ENCODE measurements around the gene SLC2A13.
"Not testable (repeated sequence)": the region's sequence is repeated elsewhere in the genome, so short reads cannot be mapped to it uniquely, and the experiment has no call there.

The SLC2A13 gene

GRCh38 chr12:40104461-40105264 is 1.2 kb downstream of the SLC2A13 start:
- no peak for DNase-seq (ENCODE audit: low read depth)

GRCh38 chr12:40103043-40103442 is 2.8 kb downstream of the SLC2A13 start:
- no peak for DNase-seq (ENCODE audit: low read depth)

- no peak for DNase-seq (ENCODE audit: low read depth)
These were observed 4.1 kb downstream of the SLC2A13 start for GRCh38 chr12:40101747-40102146.

- DNase-seq (ENCODE audit: low read depth) = no peak
These were observed 6.4 kb downstream of the SLC2A13 start for GRCh38 chr12:40099423-40099853.

GRCh38 chr12:40098406-40099145 is 7.3 kb downstream of the SLC2A13 start:
- no peak for DNase-seq (ENCODE audit: low read depth)

- DNase-seq (ENCODE audit: low read depth) = no peak
These were observed 12.4 kb downstream of the SLC2A13 start for GRCh38 chr12:40093512-40093911.

- no peak for DNase-seq (ENCODE audit: low read depth)
These were observed 19.4 kb downstream of the SLC2A13 start for GRCh38 chr12:40086471-40086870.

- no peak for DNase-seq (ENCODE audit: low read depth)
These were observed 27.6 kb downstream of the SLC2A13 start for GRCh38 chr12:40078266-40078665.

GRCh38 chr12:40075458-40075857 is 30.4 kb downstream of the SLC2A13 start:
- no peak for DNase-seq (ENCODE audit: low read depth)

- DNase-seq (ENCODE audit: low read depth) = no peak
These were observed 37.5 kb downstream of the SLC2A13 start for GRCh38 chr12:40068416-40068815.

GRCh38 chr12:40065636-40066035 is 40.2 kb downstream of the SLC2A13 start:
- no peak for DNase-seq (ENCODE audit: low read depth)

- DNase-seq (ENCODE audit: low read depth) = no peak
These were observed 42.5 kb downstream of the SLC2A13 start for GRCh38 chr12:40063414-40063813.

GRCh38 chr12:40058721-40059190 is 47.1 kb downstream of the SLC2A13 start:
- DNase-seq (ENCODE audit: low read depth) = no peak

- DNase-seq (ENCODE audit: low read depth) = no peak
These were observed 49.5 kb downstream of the SLC2A13 start for GRCh38 chr12:40056373-40056772.

- DNase-seq (ENCODE audit: low read depth) = no peak
These were observed 50.1 kb downstream of the SLC2A13 start for GRCh38 chr12:40055776-40056175.

- no peak for DNase-seq (ENCODE audit: low read depth)
These were observed 50.7 kb downstream of the SLC2A13 start for GRCh38 chr12:40055228-40055579.

GRCh38 chr12:40054555-40055227 is 51.2 kb downstream of the SLC2A13 start:
- no peak for DNase-seq (ENCODE audit: low read depth)

GRCh38 chr12:40049268-40049667 is 56.6 kb downstream of the SLC2A13 start:
- no peak for DNase-seq (ENCODE audit: low read depth)

- DNase-seq (ENCODE audit: low read depth) = not testable (repeated sequence)
These were observed 58.9 kb downstream of the SLC2A13 start for GRCh38 chr12:40047002-40047401.

GRCh38 chr12:40045656-40046055 is 60.2 kb downstream of the SLC2A13 start:
- DNase-seq (ENCODE audit: low read depth) = no peak

GRCh38 chr12:40044396-40044795 is 61.5 kb downstream of the SLC2A13 start:
- DNase-seq (ENCODE audit: low read depth) = no peak

GRCh38 chr12:40039598-40039997 is 66.3 kb downstream of the SLC2A13 start:
- no peak for DNase-seq (ENCODE audit: low read depth)

GRCh38 chr12:40038619-40039018 is 67.3 kb downstream of the SLC2A13 start:
- no peak for DNase-seq (ENCODE audit: low read depth)

Data from CMK (cell line).